Vagina (tissue), 2 donors: ENCODE measurements around the gene CADPS2. TPM values are rescaled to one million over a fixed set of nuclear protein-coding genes. Genes with fewer than 3 reads are reported as not detected.

Experiments used
- DNase-seq, 2 donors: peaks; one replicate each; pipeline ENCODE4 v3.0.0-alpha.2; 2017; ENCODE audit errors: extremely low spot score in 2 of 2
- H3K27ac ChIP-seq: fragments of 200-600 bp; sonication (generic); one replicate; pipeline ENCODE4 v1.5.1; 2019
- H3K27me3 ChIP-seq: fragments of 200-600 bp; sonication (generic); one replicate; pipeline ENCODE4 v1.5.1; 2019
- H3K36me3 ChIP-seq, 2 donors: fragments of 200-600 bp; sonication (generic); one replicate each; pipeline ENCODE4 v1.5.1; 2017 to 2019
- H3K4me1 ChIP-seq: fragments of 200-600 bp; sonication (generic); one replicate; pipeline ENCODE4 v1.5.1; 2019
- H3K4me3 ChIP-seq, 2 donors: fragments of 200-600 bp; sonication (generic); 1 replicate in 1 of 2; 2 replicates in 1 of 2; pipeline ENCODE4 v1.5.1; 2016 to 2019
- H3K9me3 ChIP-seq: fragments of 200-600 bp; sonication (generic); one replicate; pipeline ENCODE4 v1.5.1; 2019
- CTCF ChIP-seq, 3 experiments: fragments of 450-650 bp in 2 of 3; fragments of 200-600 bp in 1 of 3; sonication (generic) in 1 of 3; IDR thresholded peaks; one replicate each; pipeline ENCODE4 v1.5.1; 2017 to 2019; ENCODE audit warnings: antibody characterized with exemption in 3 of 3, mild to moderate bottlenecking in 2 of 3, moderate library complexity in 2 of 3
- POLR2A ChIP-seq, 2 donors: fragments of 450-650 bp; IDR thresholded peaks; one replicate each; pipeline ENCODE4 v1.6.1; 2017; ENCODE audit warnings: antibody characterized with exemption in 2 of 2, mild to moderate bottlenecking in 2 of 2, moderate library complexity in 2 of 2
- POLR2AphosphoS5 ChIP-seq, 2 donors: sonication (generic); formaldehyde crosslinking; IDR thresholded peaks; one replicate each; pipeline ENCODE4 v1.9.0; 2017; ENCODE audit warnings: antibody characterized with exemption in 2 of 2, mild to moderate bottlenecking in 2 of 2, low read depth in 1 of 2; ENCODE audit not compliant: insufficient read depth in 1 of 2
- intact Hi-C: fragments of 100-400 bp; cut with DNase I; formaldehyde crosslinking; loops from one replicate; pipeline ENCODE4 v1.15.1; 2023
- total RNA-seq: library from RNA; depleted of rRNA; stranded (reverse); fragments of >200 nt; gene quantifications from one replicate; pipeline ENCODE4 v1.2.3, GENCODE V29; 2016

Gene CADPS2
- total RNA-seq, 1 donor from 2014 or later, result 25.5 TPM

- Histone ChIP-seq H3K9me3 (no peaks in the 10 kb centered on the region), H3K27me3 (no peaks in the 10 kb centered on the region), H3K4me3 (no peak overlapping the region), H3K4me1 (no peaks in the 10 kb centered on the region), H3K27ac (no peak overlapping the region), H3K36me3 (no peaks in the 10 kb centered on the region)
- TF ChIP-seq CTCF (IDR thresholded peaks at IDR 0.05) (no peak), POLR2A (IDR thresholded peaks at IDR 0.05) (no peak), POLR2AphosphoS5 (IDR thresholded peaks at IDR 0.05; ENCODE audit: insufficient read depth in 1 of 2, low read depth in 1 of 2) (no peak)
- intact Hi-C loops, result no loop called here
- no peak for DNase-seq
These were observed 16.7 kb upstream of the CADPS2 start for GRCh38 chr7:122902751-122903495.

GRCh38 chr7:122901250-122901649, 15.0 kb upstream of the CADPS2 start:
- intact Hi-C loops, result no loop called here
- no peaks in the 10 kb centered on the region for H3K27me3 ChIP-seq
- H3K4me3 ChIP-seq, result no peak overlapping the region
- H3K4me1 ChIP-seq, result no peaks in the 10 kb centered on the region
- no peaks in the 10 kb centered on the region for H3K9me3 ChIP-seq
- TF ChIP-seq CTCF (IDR thresholded peaks at IDR 0.05), result no peak
- H3K36me3 ChIP-seq, result no peaks in the 10 kb centered on the region
- no peak for DNase-seq
- H3K27ac ChIP-seq, result no peak overlapping the region

GRCh38 chr7:122896509-122896908, 10.2 kb upstream of the CADPS2 start:
- Histone ChIP-seq H3K9me3 (no peaks in the 10 kb centered on the region), H3K36me3 (no peaks in the 10 kb centered on the region), H3K4me1 (no peaks in the 10 kb centered on the region), H3K4me3 (no peak overlapping the region), H3K27me3 (no peaks in the 10 kb centered on the region), H3K27ac (no peak overlapping the region)
- no peak for DNase-seq
- TF ChIP-seq POLR2AphosphoS5 (IDR thresholded peaks at IDR 0.05; ENCODE audit: insufficient read depth in 1 of 2, low read depth in 1 of 2) (no peak), POLR2A (IDR thresholded peaks at IDR 0.05) (no peak), CTCF (IDR thresholded peaks at IDR 0.05) (no peak)
- intact Hi-C loops, result no loop called here

GRCh38 chr7:122893486-122893885, 7.2 kb upstream of the CADPS2 start:
- Histone ChIP-seq H3K9me3 (no peaks in the 10 kb centered on the region), H3K36me3 (no peaks in the 10 kb centered on the region), H3K27ac (no peak overlapping the region), H3K4me1 (no peaks in the 10 kb centered on the region), H3K27me3 (no peaks in the 10 kb centered on the region), H3K4me3 (no peak overlapping the region)
- TF ChIP-seq POLR2AphosphoS5 (IDR thresholded peaks at IDR 0.05; ENCODE audit: insufficient read depth in 1 of 2, low read depth in 1 of 2) (no peak), POLR2A (IDR thresholded peaks at IDR 0.05) (no peak), CTCF (IDR thresholded peaks at IDR 0.05) (no peak)
- intact Hi-C loops, result no loop called here
- no peak for DNase-seq

- H3K4me3 ChIP-seq, result no peak overlapping the region
- intact Hi-C loops, result no loop called here
- TF ChIP-seq POLR2AphosphoS5 (IDR thresholded peaks at IDR 0.05; ENCODE audit: insufficient read depth in 1 of 2, low read depth in 1 of 2) (no peak), CTCF (IDR thresholded peaks at IDR 0.05) (no peak), POLR2A (IDR thresholded peaks at IDR 0.05) (no peak)
- DNase-seq, result no peak
- H3K9me3 ChIP-seq, result no peaks in the 10 kb centered on the region
- H3K4me1 ChIP-seq, result peaks cover 16% of the 10 kb centered on the region
- no peaks in the 10 kb centered on the region for H3K36me3 ChIP-seq
- H3K27me3 ChIP-seq, result no peaks in the 10 kb centered on the region
- H3K27ac ChIP-seq, result no peak overlapping the region
These were observed 2.9 kb upstream of the CADPS2 start for GRCh38 chr7:122889116-122889515.
